ENCODE measurements around the gene SORCS2.

Gene SORCS2

GRCh38 chr4:7631288-7632014 is 439.1 kb downstream of the SORCS2 start:
- no peaks in the 10 kb centered on the region for H3K4me1 ChIP-seq (ENCODE audit: insufficient read depth, low read length)
- H3K9me3 ChIP-seq (ENCODE audit: control insufficient read depth, insufficient read depth, low read length) = peaks cover 2% of the 10 kb centered on the region; the same call in 1 of the 2 replicates
- H3K36me3 ChIP-seq (ENCODE audit: insufficient read depth, low read length) = no peaks in the 10 kb centered on the region
- H3K9ac ChIP-seq (ENCODE audit: low read depth, low read length) = no peak overlapping the region

- Histone ChIP-seq H3K9ac (ENCODE audit: low read depth, low read length) (no peak overlapping the region), H3K9me3 (ENCODE audit: control insufficient read depth, insufficient read depth, low read length) (peaks cover 2% of the 10 kb centered on the region; the same call in 1 of the 2 replicates), H3K4me1 (ENCODE audit: insufficient read depth, low read length) (no peaks in the 10 kb centered on the region), H3K36me3 (ENCODE audit: insufficient read depth, low read length) (no peaks in the 10 kb centered on the region)
These were observed 440.0 kb downstream of the SORCS2 start for GRCh38 chr4:7632341-7632740.

GRCh38 chr4:7632971-7633370 is 440.6 kb downstream of the SORCS2 start:
- H3K9me3 ChIP-seq (ENCODE audit: control insufficient read depth, insufficient read depth, low read length) = peaks cover 2% of the 10 kb centered on the region; the same call in 1 of the 2 replicates
- H3K4me1 ChIP-seq (ENCODE audit: insufficient read depth, low read length) = no peaks in the 10 kb centered on the region
- no peak overlapping the region for H3K9ac ChIP-seq (ENCODE audit: low read depth, low read length)
- H3K36me3 ChIP-seq (ENCODE audit: insufficient read depth, low read length) = no peaks in the 10 kb centered on the region

DNA sequence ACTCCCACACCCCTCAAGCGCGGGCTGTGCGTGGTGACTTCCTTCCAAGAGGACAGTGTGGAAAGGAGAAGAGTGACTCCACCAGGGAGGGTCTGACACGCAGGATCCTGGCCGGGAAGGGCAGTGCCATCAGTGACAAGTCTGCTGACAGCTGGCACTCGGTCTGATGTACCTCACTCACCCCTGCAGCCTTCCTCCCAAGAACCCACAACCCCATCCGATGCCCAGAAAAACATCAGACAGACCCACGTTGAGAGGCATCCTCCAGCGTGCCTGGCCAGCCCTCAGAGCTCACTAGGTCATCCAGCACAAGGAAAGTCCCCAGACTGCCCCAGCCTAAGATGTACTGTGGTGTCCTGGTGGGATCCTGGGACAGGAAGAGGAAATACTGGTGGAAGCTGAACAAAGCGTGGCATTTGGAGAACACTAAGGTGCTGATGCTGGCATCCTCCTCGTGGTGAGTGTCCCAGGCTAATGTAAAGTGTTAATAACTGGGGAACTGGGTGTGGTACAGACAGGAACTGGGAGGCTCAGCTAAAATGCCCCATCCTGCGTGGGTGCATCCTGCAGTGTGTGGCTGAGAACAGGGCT is 442.4 kb downstream of the SORCS2 start:
- Histone ChIP-seq H3K4me1 (ENCODE audit: insufficient read depth, low read length) (no peaks in the 10 kb centered on the region), H3K9me3 (ENCODE audit: control insufficient read depth, insufficient read depth, low read length) (peaks cover 2% of the 10 kb centered on the region; the same call in 1 of the 2 replicates), H3K36me3 (ENCODE audit: insufficient read depth, low read length) (no peaks in the 10 kb centered on the region), H3K9ac (ENCODE audit: low read depth, low read length) (no peak overlapping the region)

- H3K36me3 ChIP-seq (ENCODE audit: insufficient read depth, low read length) = no peaks in the 10 kb centered on the region
- peaks cover 2% of the 10 kb centered on the region; the same call in 1 of the 2 replicates for H3K9me3 ChIP-seq (ENCODE audit: control insufficient read depth, insufficient read depth, low read length)
- H3K9ac ChIP-seq (ENCODE audit: low read depth, low read length) = no peak overlapping the region
- H3K4me1 ChIP-seq (ENCODE audit: insufficient read depth, low read length) = no peaks in the 10 kb centered on the region
These were observed 443.3 kb downstream of the SORCS2 start for GRCh38 chr4:7635445-7636239.

DNA sequence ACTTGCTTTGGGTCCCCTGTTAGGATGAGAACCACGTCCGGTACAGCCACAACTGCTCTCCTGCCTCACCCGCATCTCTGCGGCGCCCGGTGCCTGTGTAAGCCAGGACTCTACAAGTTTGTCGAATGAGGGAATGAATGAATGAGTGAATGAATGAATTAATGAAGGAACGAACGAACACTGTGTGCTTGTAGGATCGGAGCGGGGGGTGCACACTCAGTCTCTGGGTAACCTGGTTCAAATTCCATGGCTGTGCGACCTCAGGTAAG is 443.8 kb downstream of the SORCS2 start:
- no peaks in the 10 kb centered on the region for H3K4me1 ChIP-seq (ENCODE audit: insufficient read depth, low read length)
- H3K9ac ChIP-seq (ENCODE audit: low read depth, low read length) = no peak overlapping the region
- H3K36me3 ChIP-seq (ENCODE audit: insufficient read depth, low read length) = no peaks in the 10 kb centered on the region
- H3K9me3 ChIP-seq (ENCODE audit: control insufficient read depth, insufficient read depth, low read length) = peaks cover 2% of the 10 kb centered on the region; the same call in 1 of the 2 replicates

- H3K36me3 ChIP-seq (ENCODE audit: insufficient read depth, low read length) = no peaks in the 10 kb centered on the region
- H3K9ac ChIP-seq (ENCODE audit: low read depth, low read length) = no peak overlapping the region
- peaks cover 2% of the 10 kb centered on the region; the same call in 1 of the 2 replicates for H3K9me3 ChIP-seq (ENCODE audit: control insufficient read depth, insufficient read depth, low read length)
- no peaks in the 10 kb centered on the region for H3K4me1 ChIP-seq (ENCODE audit: insufficient read depth, low read length)
These were observed 444.8 kb downstream of the SORCS2 start for GRCh38 chr4:7637139-7637538.

DNA sequence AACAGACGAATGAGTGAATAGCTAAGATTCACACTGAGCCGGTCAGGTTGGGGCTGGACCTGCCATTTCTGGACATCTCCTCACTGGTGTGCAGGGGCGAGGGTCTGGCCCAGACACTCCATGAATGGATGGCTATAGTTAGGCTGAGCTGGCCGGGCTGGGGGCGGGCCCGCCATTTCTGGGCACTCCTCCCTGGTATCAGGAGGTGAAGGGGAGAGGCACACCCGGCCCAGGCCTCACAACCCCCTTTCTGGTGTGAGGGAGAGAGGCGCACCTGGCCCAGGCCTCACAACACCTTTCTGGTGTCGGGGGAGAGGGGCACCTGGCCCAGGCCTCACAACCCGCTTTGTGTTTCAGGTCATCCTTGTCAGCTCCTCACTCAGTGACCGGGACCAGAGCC is 445.6 kb downstream of the SORCS2 start:
- H3K4me1 ChIP-seq (ENCODE audit: insufficient read depth, low read length) = no peaks in the 10 kb centered on the region

GRCh38 chr4:7638489-7638888 is 446.2 kb downstream of the SORCS2 start:
- H3K4me1 ChIP-seq (ENCODE audit: insufficient read depth, low read length) = no peaks in the 10 kb centered on the region
- no peak overlapping the region for H3K9ac ChIP-seq (ENCODE audit: low read depth, low read length)
- no peaks in the 10 kb centered on the region for H3K36me3 ChIP-seq (ENCODE audit: insufficient read depth, low read length)
- peaks cover 2% of the 10 kb centered on the region; the same call in 1 of the 2 replicates for H3K9me3 ChIP-seq (ENCODE audit: control insufficient read depth, insufficient read depth, low read length)

More for the DNA sequence above, 445.6 kb downstream of the SORCS2 start:
- Histone ChIP-seq H3K36me3 (ENCODE audit: insufficient read depth, low read length) (no peaks in the 10 kb centered on the region), H3K9ac (ENCODE audit: low read depth, low read length) (no peak overlapping the region), H3K9me3 (ENCODE audit: control insufficient read depth, insufficient read depth, low read length) (peaks cover 2% of the 10 kb centered on the region; the same call in 1 of the 2 replicates)

- H3K9me3 ChIP-seq (ENCODE audit: control insufficient read depth, insufficient read depth, low read length) = peaks cover 2% of the 10 kb centered on the region; the same call in 1 of the 2 replicates
- H3K36me3 ChIP-seq (ENCODE audit: insufficient read depth, low read length) = no peaks in the 10 kb centered on the region
- H3K9ac ChIP-seq (ENCODE audit: low read depth, low read length) = no peak overlapping the region
- no peaks in the 10 kb centered on the region for H3K4me1 ChIP-seq (ENCODE audit: insufficient read depth, low read length)
These were observed 446.8 kb downstream of the SORCS2 start for GRCh38 chr4:7638984-7639789.

DNA sequence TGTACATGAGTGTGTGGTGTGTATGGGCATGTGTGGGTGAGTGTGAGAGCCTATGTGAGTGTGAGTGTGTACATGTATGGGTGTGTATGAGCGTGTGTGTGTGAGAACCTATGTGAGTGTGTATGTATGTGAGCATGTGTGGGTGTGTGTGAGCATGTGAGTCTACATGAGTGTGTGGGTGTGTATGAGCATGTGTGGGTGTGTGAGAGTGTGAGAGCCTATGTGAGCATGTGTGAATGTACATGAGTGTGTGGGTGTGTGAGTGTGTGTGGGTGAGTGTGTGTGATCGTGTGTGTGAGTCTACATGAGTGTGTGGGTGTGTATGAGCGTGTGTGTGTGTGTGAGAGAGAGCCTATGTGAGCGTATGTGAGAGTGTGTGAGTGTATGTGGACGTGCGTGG is 447.8 kb downstream of the SORCS2 start:
- peaks cover 2% of the 10 kb centered on the region for H3K9me3 ChIP-seq (ENCODE audit: control insufficient read depth, insufficient read depth, low read length)
- no peaks in the 10 kb centered on the region for H3K36me3 ChIP-seq (ENCODE audit: insufficient read depth, low read length)
- H3K9ac ChIP-seq (ENCODE audit: low read depth, low read length) = no peak overlapping the region
- H3K4me1 ChIP-seq (ENCODE audit: insufficient read depth, low read length) = no peaks in the 10 kb centered on the region

DNA sequence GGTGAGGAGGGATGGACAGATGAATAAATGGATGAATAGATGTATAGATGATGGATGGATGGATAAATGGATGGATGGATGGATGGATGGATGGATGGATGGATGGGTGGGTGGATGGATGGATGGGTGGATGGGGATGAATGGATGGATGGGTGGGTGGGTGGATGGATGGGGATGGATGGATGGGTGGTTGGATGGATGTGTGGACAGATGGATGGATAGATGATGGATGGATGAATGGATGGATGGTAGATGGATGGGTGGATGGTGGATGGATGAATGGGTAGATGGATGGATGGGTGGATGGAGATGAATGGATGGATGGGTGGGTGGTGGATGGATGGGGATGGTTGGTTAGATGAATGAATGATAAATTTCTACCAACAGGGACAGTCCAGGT is 449.4 kb downstream of the SORCS2 start:
- Histone ChIP-seq H3K9me3 (ENCODE audit: control insufficient read depth, insufficient read depth, low read length) (no peaks in the 10 kb centered on the region; the same call in 1 of the 2 replicates), H3K36me3 (ENCODE audit: insufficient read depth, low read length) (no peaks in the 10 kb centered on the region), H3K9ac (ENCODE audit: low read depth, low read length) (no peak overlapping the region), H3K4me1 (ENCODE audit: insufficient read depth, low read length) (no peaks in the 10 kb centered on the region)

DNA sequence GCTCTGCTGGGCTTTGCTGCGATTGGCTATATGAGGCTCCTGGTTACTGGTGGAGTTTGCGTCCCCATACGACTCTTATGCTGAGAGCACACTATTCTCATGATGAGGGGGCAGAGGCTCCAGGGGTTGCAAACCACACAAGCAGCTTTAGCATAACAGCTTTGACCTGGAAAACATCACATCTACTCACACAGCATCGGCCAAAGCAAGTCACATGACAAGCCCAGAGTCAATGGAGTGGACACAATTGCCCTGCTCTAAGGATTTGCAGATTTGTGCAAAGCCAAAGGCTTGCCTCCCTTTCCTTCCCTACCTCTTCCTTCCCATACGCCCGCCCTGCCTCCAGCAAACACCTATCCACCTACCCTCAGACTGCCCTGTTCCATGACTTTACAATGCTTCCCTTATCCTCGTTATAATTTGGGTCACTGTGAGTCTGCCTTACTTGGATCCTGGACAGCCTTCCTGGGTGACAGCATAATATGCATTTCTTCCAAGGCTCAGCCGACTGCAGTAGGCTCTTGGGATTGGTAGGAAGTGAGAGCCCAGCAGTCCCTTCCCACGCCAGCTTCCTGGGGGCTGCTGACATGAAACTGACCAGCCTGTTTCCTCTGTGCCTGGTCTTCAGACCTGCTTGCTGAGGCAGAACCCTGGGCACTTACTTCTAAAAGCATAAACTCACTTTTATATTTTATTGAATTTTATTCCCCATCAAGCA is 450.6 kb downstream of the SORCS2 start:
- Histone ChIP-seq H3K36me3 (ENCODE audit: insufficient read depth, low read length) (no peaks in the 10 kb centered on the region), H3K4me1 (ENCODE audit: insufficient read depth, low read length) (no peaks in the 10 kb centered on the region; the same call in 1 of the 2 replicates), H3K9me3 (ENCODE audit: control insufficient read depth, insufficient read depth, low read length) (no peaks in the 10 kb centered on the region; the same call in 1 of the 2 replicates), H3K9ac (ENCODE audit: low read depth, low read length) (no peak overlapping the region)
